ENCODE measurements around the gene DAZAP1. TPM values are rescaled to one million over a fixed set of nuclear protein-coding genes. Genes with fewer than 3 reads are reported as not detected.

DAZAP1 gene
- total RNA-seq, 1 experiment from 2014 or later, result 177 TPM

DNA sequence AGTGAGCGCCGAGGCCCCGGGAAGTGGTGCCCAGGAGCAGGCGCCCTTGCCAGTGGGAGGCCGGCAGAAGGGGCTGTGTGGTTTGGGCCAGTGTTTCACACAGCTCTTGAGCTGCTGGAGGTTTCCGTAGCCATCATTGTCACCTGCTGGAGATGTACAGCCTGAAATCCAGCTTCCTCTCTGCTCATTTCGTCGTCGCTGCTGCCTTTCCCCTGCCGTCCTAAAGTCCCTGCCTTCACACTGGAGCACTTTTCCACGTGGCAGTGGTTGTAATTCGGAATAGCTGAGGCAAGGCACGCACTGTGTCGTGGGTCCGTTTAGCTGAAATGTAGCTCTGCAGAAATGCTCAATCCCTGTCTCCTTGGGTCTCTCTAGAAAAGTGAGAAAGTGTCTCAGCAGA, 13.2 kb downstream of the DAZAP1 start:
- no peak overlapping the region for H3K27ac ChIP-seq (ENCODE audit: low read length)
- no peaks in the 10 kb centered on the region for H3K9me2 ChIP-seq (replicated peaks; ENCODE audit: low read length)
- peaks cover 24% of the 10 kb centered on the region; the same call in 1 of the 2 replicates for H4K20me1 ChIP-seq (ENCODE audit: low read length)
- ATAC-seq (no peak), DNase-seq (no peak)
- no TSS peak for BruUV-seq (replicated peaks)
- CTCF ChIA-PET, result no interaction called here
- H3K36me3 ChIP-seq (ENCODE audit: low read depth, low read length), result peaks cover 35% of the 10 kb centered on the region; the same call in 1 of the 2 replicates
- no peak overlapping the region for H3K9ac ChIP-seq (ENCODE audit: low read length)
- TF ChIP-seq EZH2 (IDR thresholded peaks at IDR 0.05; ENCODE audit: low read length, unreplicated experiment), result no peak
- POLR2A ChIA-PET (ENCODE audit: unreplicated experiment), result no interaction called here
- no peaks in the 10 kb centered on the region for H3F3A ChIP-seq (ENCODE audit: low read length, unreplicated experiment)
- H3K4me1 ChIP-seq (ENCODE audit: insufficient read depth, low read length), result peaks cover 12% of the 10 kb centered on the region
- H3K79me2 ChIP-seq (ENCODE audit: low read length), result peaks cover 52% of the 10 kb centered on the region
- intact Hi-C loops (cut with micrococcal nuclease), result no loop called here
- H3K4me2 ChIP-seq (ENCODE audit: low read length), result no peak overlapping the region
- H2AFZ ChIP-seq (ENCODE audit: low read length), result no peak overlapping the region
- H3K27me3 ChIP-seq (ENCODE audit: low read length), result no peaks in the 10 kb centered on the region
- H3K9me3 ChIP-seq (ENCODE audit: low read length), result no peaks in the 10 kb centered on the region
- no peak overlapping the region for H3K4me3 ChIP-seq (ENCODE audit: low read length)

DNA sequence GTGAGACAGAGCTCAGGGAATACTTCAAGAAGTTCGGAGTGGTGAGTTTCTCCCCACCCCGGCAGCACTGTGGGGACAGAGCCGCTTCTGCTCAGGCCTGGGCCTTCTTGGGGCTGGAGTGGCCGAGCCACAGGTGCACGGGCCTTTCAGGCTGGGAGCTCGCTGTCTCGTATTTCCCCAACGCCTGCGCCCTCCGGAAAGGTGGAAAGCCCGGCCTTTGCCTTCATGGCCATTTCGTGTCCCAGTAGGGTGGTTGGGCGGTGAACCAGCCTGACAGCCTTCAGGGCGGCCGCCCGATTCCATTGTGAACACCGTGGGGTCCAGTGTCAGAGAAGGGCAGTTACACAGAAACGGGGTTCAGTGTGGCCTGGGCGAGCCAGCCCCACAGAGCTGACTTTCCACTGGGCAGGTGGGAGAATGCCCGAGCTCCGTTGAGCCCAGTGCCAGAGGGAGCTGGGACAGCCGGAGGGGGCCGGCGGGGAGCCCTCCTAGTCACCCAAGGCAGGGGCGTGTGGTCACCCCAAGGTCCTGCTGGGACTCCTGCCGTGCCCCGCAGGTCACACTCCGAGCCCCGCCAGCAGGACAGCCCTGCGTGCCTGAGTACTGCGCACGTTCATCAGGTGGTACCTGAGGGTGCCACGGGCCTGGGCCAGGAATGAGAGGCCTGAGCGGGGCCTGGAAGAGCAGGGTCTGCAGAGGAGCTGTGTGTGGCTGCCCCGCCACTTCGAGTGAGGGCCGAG, 14.0 kb downstream of the DAZAP1 start:
- intact Hi-C loops (cut with micrococcal nuclease), result no loop called here
- H4K20me1 ChIP-seq (ENCODE audit: low read length), result peaks cover 16% of the 10 kb centered on the region; the same call in 1 of the 2 replicates
- CTCF ChIA-PET, result no interaction called here

DNA sequence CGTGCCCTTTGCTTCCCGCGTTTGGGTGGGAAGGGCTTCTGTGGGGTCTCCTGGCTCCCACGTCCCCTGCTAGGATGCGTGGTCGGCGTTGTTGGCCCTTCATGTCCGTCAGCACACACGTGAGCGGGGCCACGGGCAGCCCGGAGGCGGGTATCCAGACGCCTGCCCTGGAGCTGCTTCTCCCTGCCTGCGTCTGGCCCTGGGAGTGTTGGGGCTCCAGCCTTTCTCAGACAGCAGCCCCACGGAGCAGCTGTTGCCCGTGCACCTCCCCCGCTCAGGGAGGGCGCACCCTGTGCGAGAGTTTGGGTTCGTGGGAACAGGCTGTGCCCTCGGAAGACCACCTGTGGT, 14.5 kb downstream of the DAZAP1 start:
- no peak overlapping the region for H3K4me2 ChIP-seq (ENCODE audit: low read length)
- no peaks in the 10 kb centered on the region for H3K9me2 ChIP-seq (replicated peaks; ENCODE audit: low read length)
- no peaks in the 10 kb centered on the region for H3K4me1 ChIP-seq (ENCODE audit: insufficient read depth, low read length)
- H3K36me3 ChIP-seq (ENCODE audit: low read depth, low read length), result peaks cover 34% of the 10 kb centered on the region; the same call in 1 of the 2 replicates
- CTCF ChIA-PET, result no interaction called here
- H3K9ac ChIP-seq (ENCODE audit: low read length), result no peak overlapping the region
- H3K4me3 ChIP-seq (ENCODE audit: low read length), result no peak overlapping the region
- no peak for TF ChIP-seq EZH2phosphoT487 (IDR thresholded peaks at IDR 0.05; ENCODE audit: borderline replicate concordance, low read length)
- no peak for TF ChIP-seq EZH2 (IDR thresholded peaks at IDR 0.05; ENCODE audit: low read length, unreplicated experiment)
- H3K27me3 ChIP-seq (ENCODE audit: low read length), result no peaks in the 10 kb centered on the region
- no peak overlapping the region for H3K27ac ChIP-seq (ENCODE audit: low read length)
- peaks cover 39% of the 10 kb centered on the region for H3K79me2 ChIP-seq (ENCODE audit: low read length)
- H2AFZ ChIP-seq (ENCODE audit: low read length), result no peak overlapping the region
- POLR2A ChIA-PET (ENCODE audit: unreplicated experiment), result no interaction called here
- no TSS peak for BruUV-seq (replicated peaks)
- DNase-seq, result no peak
- 0 out of 2 replicates have a peak, but pooled peaks cover 12% of the 10 kb centered on the region for H4K20me1 ChIP-seq (ENCODE audit: low read length)
- intact Hi-C loops (cut with micrococcal nuclease), result no loop called here
- no peaks in the 10 kb centered on the region for H3F3A ChIP-seq (ENCODE audit: low read length, unreplicated experiment)
- ATAC-seq, result no peak
- H3K9me3 ChIP-seq (ENCODE audit: low read length), result no peaks in the 10 kb centered on the region

More for the DNA sequence above, 14.0 kb downstream of the DAZAP1 start:
- Histone ChIP-seq H3K79me2 (ENCODE audit: low read length) (peaks cover 44% of the 10 kb centered on the region), H3K27me3 (ENCODE audit: low read length) (no peaks in the 10 kb centered on the region), H2AFZ (ENCODE audit: low read length) (no peak overlapping the region), H3K9me2 (replicated peaks; ENCODE audit: low read length) (no peaks in the 10 kb centered on the region), H3K9me3 (ENCODE audit: low read length) (no peaks in the 10 kb centered on the region), H3K4me1 (ENCODE audit: insufficient read depth, low read length) (peaks cover 4% of the 10 kb centered on the region), H3K9ac (ENCODE audit: low read length) (no peak overlapping the region), H3F3A (ENCODE audit: low read length, unreplicated experiment) (no peaks in the 10 kb centered on the region), H3K4me3 (ENCODE audit: low read length) (no peak overlapping the region), H3K27ac (ENCODE audit: low read length) (no peak overlapping the region), H3K4me2 (ENCODE audit: low read length) (no peak overlapping the region), H3K36me3 (ENCODE audit: low read depth, low read length) (peaks cover 32% of the 10 kb centered on the region; the same call in 1 of the 2 replicates)
- no peak for TF ChIP-seq EZH2phosphoT487 (IDR thresholded peaks at IDR 0.05; ENCODE audit: borderline replicate concordance, low read length)
- no peak for TF ChIP-seq CTCF (conservative IDR thresholded peaks at IDR 0.05; ENCODE audit: low read depth, low read length)
- no peak for TF ChIP-seq EZH2 (IDR thresholded peaks at IDR 0.05; ENCODE audit: low read length, unreplicated experiment)
- POLR2A ChIA-PET (ENCODE audit: unreplicated experiment), result no interaction called here
- DNase-seq (no peak), ATAC-seq (no peak)
- BruUV-seq (replicated peaks), result no TSS peak
